ENCODE data around the gene HS3ST4. TPM values are rescaled to one million over a fixed set of nuclear protein-coding genes. Genes with fewer than 3 reads are reported as not detected.

HS3ST4 gene
- total RNA-seq, 4 donors from 2014 or later, result 0.49 to 1.4 (median 0.64) TPM; not detected in 1

GRCh38 chr16:26133416-26134093 is 441.8 kb downstream of the HS3ST4 start:
- Histone ChIP-seq H3K4me1 (no peaks in the 10 kb centered on the region), H3K27ac (no peak overlapping the region), H3K4me3 (no peak overlapping the region), H3K27me3 (no peaks in the 10 kb centered on the region), H3K9me3 (no peaks in the 10 kb centered on the region), H3K36me3 (no peaks in the 10 kb centered on the region)
- WGBS, result 19% methylated on average over 5 of the region's 5 CpGs
- TF ChIP-seq EP300 (IDR thresholded peaks at IDR 0.05) (no peak), CTCF (IDR thresholded peaks at IDR 0.05) (no peak), POLR2A (IDR thresholded peaks at IDR 0.05) (no peak), POLR2AphosphoS5 (IDR thresholded peaks at IDR 0.05) (no peak)
- DNase-seq (ENCODE audit: low spot score in 2 of 2), result no peak

DNA sequence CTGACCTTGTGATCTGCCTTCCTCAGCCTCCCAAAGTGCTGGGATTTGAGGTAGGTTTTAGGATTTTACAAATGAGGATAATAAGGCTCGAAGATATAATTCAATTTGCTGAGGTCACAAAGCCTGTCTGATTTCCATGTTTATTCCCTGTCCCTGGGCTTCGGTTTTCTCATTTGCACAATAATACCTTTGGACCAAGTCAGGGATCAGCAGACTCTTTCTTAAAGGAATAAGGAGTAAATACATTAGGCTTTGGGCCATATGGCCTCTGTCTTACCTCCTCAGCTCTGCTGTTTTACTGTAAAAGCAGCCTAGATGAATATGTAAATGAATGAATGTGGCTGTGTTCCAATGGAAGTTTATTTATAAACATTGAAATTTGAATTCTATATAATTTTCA is 442.8 kb downstream of the HS3ST4 start:
- Histone ChIP-seq H3K27ac (no peak overlapping the region), H3K36me3 (no peaks in the 10 kb centered on the region), H3K27me3 (no peaks in the 10 kb centered on the region), H3K4me3 (no peak overlapping the region), H3K9me3 (no peaks in the 10 kb centered on the region), H3K4me1 (no peaks in the 10 kb centered on the region)
- TF ChIP-seq CTCF (IDR thresholded peaks at IDR 0.05), result no peak
- no peak for TF ChIP-seq POLR2A (IDR thresholded peaks at IDR 0.05)
- no peak for TF ChIP-seq EP300 (IDR thresholded peaks at IDR 0.05)
- TF ChIP-seq POLR2AphosphoS5 (IDR thresholded peaks at IDR 0.05), result no peak
- WGBS, result 65% methylated on average over 2 of the region's 2 CpGs
- no peak for DNase-seq (ENCODE audit: low spot score in 2 of 2)

- H3K9me3 ChIP-seq, result no peaks in the 10 kb centered on the region
- DNase-seq (ENCODE audit: low spot score in 2 of 2), result no peak
- no peaks in the 10 kb centered on the region for H3K27me3 ChIP-seq
- 98% methylated on average over 2 of the region's 2 CpGs for WGBS
- H3K4me3 ChIP-seq, result no peak overlapping the region
- no peak overlapping the region for H3K27ac ChIP-seq
- TF ChIP-seq EP300 (IDR thresholded peaks at IDR 0.05), result no peak
- no peak for TF ChIP-seq POLR2A (IDR thresholded peaks at IDR 0.05)
- TF ChIP-seq POLR2AphosphoS5 (IDR thresholded peaks at IDR 0.05), result no peak
- TF ChIP-seq CTCF (IDR thresholded peaks at IDR 0.05), result no peak
- H3K36me3 ChIP-seq, result no peaks in the 10 kb centered on the region
- H3K4me1 ChIP-seq, result no peaks in the 10 kb centered on the region
Measured at GRCh38 chr16:26137956-26138355, 446.2 kb downstream of the HS3ST4 start.

DNA sequence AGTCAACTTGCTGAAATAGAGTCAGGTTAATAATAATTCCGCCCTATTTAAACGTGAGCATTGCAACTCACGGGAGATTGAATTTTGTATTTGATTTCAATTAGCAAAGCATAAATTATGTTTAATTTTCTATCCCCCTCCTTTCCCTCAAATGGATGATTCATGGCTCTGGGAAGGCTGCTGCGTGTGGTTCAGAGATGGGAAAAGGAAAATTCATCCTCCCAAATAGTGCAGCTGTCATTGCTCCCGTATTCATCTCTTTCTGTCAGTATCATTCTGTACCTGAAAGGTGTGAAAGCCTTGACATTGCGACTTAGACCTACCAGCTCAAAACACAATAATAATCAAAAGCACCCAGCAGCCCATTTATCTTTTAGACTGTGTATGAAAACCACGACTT is 447.3 kb downstream of the HS3ST4 start:
- TF ChIP-seq CTCF (IDR thresholded peaks at IDR 0.05) (no peak), POLR2AphosphoS5 (IDR thresholded peaks at IDR 0.05) (no peak)

DNA sequence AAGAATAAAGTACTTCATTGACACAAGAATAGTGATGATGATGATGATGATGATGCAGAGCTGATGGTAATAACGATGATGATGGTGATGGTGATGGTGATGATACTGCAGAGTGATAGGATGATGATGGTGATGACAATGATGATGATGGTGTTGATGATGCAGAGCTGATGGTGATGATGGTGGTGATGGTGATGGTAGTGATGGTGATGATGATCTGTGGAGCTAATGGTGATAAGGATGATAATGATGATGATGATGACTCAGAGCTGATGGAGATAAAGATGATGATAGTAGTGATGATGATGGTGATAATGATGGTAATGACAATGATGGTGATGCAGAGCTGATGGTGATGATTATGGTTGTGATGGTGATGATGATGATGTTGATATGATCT is 448.1 kb downstream of the HS3ST4 start:
- TF ChIP-seq POLR2A (IDR thresholded peaks at IDR 0.05) (no peak), EP300 (IDR thresholded peaks at IDR 0.05) (no peak), CTCF (IDR thresholded peaks at IDR 0.05) (no peak), POLR2AphosphoS5 (IDR thresholded peaks at IDR 0.05) (no peak)
- no peaks in the 10 kb centered on the region for H3K27me3 ChIP-seq
- no peaks in the 10 kb centered on the region for H3K4me1 ChIP-seq
- H3K4me3 ChIP-seq, result no peak overlapping the region
- H3K27ac ChIP-seq, result no peak overlapping the region
- 75% methylated on average over 1 of the region's 1 CpG for WGBS
- H3K36me3 ChIP-seq, result no peaks in the 10 kb centered on the region
- DNase-seq (ENCODE audit: low spot score in 2 of 2), result no peak
- H3K9me3 ChIP-seq, result no peaks in the 10 kb centered on the region

More for the DNA sequence above, 447.3 kb downstream of the HS3ST4 start:
- Histone ChIP-seq H3K36me3 (no peaks in the 10 kb centered on the region), H3K9me3 (no peaks in the 10 kb centered on the region), H3K27ac (no peak overlapping the region), H3K4me3 (no peak overlapping the region), H3K4me1 (no peaks in the 10 kb centered on the region), H3K27me3 (no peaks in the 10 kb centered on the region)
- WGBS, result 59% methylated on average over 7 of the region's 7 CpGs
- no peak for DNase-seq (ENCODE audit: low spot score in 2 of 2)

Data from suprapubic skin (tissue), 4 donors.